ENCODE measurements around the gene HAUS7.

GRCh38 chrX:153499876-153500275, 29.5 kb upstream of the HAUS7 start:
- TF ChIP-seq CTCF (optimal IDR thresholded peaks at IDR 0.05 in 1 of 3, IDR thresholded peaks at IDR 0.05 in 1 of 3, conservative IDR thresholded peaks at IDR 0.05 in 1 of 3; ENCODE audit: extremely low read depth in 1 of 3, insufficient read depth in 2 of 3, low read length in 3 of 3): no peak
- no peak for TF ChIP-seq EZH2 (IDR thresholded peaks at IDR 0.05; ENCODE audit: low read length)

Measured in keratinocyte (primary cell).